K562 (cell line): Measurements from ENCODE around the gene USP16. TPM values are rescaled to one million over a fixed set of nuclear protein-coding genes. Genes with fewer than 3 reads are reported as not detected.

Experiments
- ARID1B ChIP-seq: fragments of 450-650 bp; IDR thresholded peaks from 2 replicates; pipeline ENCODE4 v1.6.1; 2016; ENCODE audit warnings: antibody characterized with exemption, mild to moderate bottlenecking, inconsistent platforms
- BHLHE40 ChIP-seq: IDR thresholded peaks from 2 replicates; pipeline ENCODE4 v1.6.1; 2011; ENCODE audit warnings: low read length, improper control_type of control experiment
- CHD1 ChIP-seq: fragments of 200-600 bp; sonication (generic); IDR thresholded peaks from one replicate; pipeline ENCODE4 v1.6.1; 2012; ENCODE audit warnings: mild to moderate bottlenecking, moderate library complexity, low read length, inconsistent platforms
- FOXK2 ChIP-seq, 2 experiments: fragments of 450-650 bp; IDR thresholded peaks in 1 of 2; conservative IDR thresholded peaks in 1 of 2; 2 replicates each; pipeline ENCODE4 v1.6.1; 2016; ENCODE audit warnings: low read depth in 2 of 2, mild to moderate bottlenecking in 1 of 2
- HDAC2 ChIP-seq: fragments of 450-650 bp; IDR thresholded peaks from 2 replicates; pipeline ENCODE4 v1.6.1; 2016; ENCODE audit warnings: mild to moderate bottlenecking
- JUN ChIP-seq, 2 experiments: sonication (generic) in 1 of 2; formaldehyde crosslinking in 1 of 2; IDR thresholded peaks; 2 replicates each; pipeline versions ENCODE4 v1.6.1 to v1.8.0; 2012 to 2022; ENCODE audit warnings: borderline replicate concordance in 2 of 2, mild to moderate bottlenecking in 2 of 2, improper control_type of control experiment in 1 of 2, low read depth in 1 of 2, low read length in 1 of 2, missing genetic modification reagents in 1 of 2
- MAFG ChIP-seq: fragments of 450-650 bp; conservative IDR thresholded peaks from 2 replicates; pipeline ENCODE4 v1.6.1; 2016; ENCODE audit warnings: missing genetic modification characterization, missing compliant biosample characterization
- MCM3 ChIP-seq: fragments of 450-650 bp; IDR thresholded peaks from 2 replicates; pipeline ENCODE4 v1.6.1; 2016
- MXI1 ChIP-seq: IDR thresholded peaks from 2 replicates; pipeline ENCODE4 v1.6.1; 2011; ENCODE audit warnings: low read depth, mild to moderate bottlenecking, improper control_type of control experiment, low read length
- POLR2B ChIP-seq: fragments of 450-650 bp; IDR thresholded peaks from 2 replicates; pipeline ENCODE4 v1.6.1; 2018; ENCODE audit warnings: low read depth; ENCODE audit not compliant: partially characterized antibody
- POLR3G ChIP-seq: IDR thresholded peaks from 2 replicates; pipeline ENCODE4 v1.6.1; 2011; ENCODE audit not compliant: insufficient read length, insufficient replicate concordance; ENCODE audit errors: extremely low read depth
- PURB ChIP-seq: sonication (generic); formaldehyde crosslinking; IDR thresholded peaks from 2 replicates; pipeline ENCODE4 v1.9.0; 2021; ENCODE audit warnings: low read depth, mild to moderate bottlenecking, missing genetic modification reagents
- RAD51 ChIP-seq: fragments of 450-650 bp; IDR thresholded peaks from 2 replicates; pipeline ENCODE4 v1.7.1; 2016; ENCODE audit warnings: low read depth, mild to moderate bottlenecking, borderline replicate concordance
- RHOXF2B ChIP-seq: fragments of 250-450 bp; sonication (Bioruptor Pico); conservative IDR thresholded peaks from 2 replicates; pipeline ENCODE4 v1.5.1; 2021
- SIN3A ChIP-seq, 2 experiments: fragments of 150-350 bp in 1 of 2; IDR thresholded peaks; 2 replicates each; pipeline ENCODE4 v1.6.1; 2011 to 2016; ENCODE audit warnings: borderline replicate concordance in 2 of 2, low read depth in 2 of 2, low read length in 2 of 2, mild to moderate bottlenecking in 2 of 2, moderate library complexity in 2 of 2; ENCODE audit not compliant: control insufficient read depth in 1 of 2
- TAF15 ChIP-seq: fragments of 200-400 bp; formaldehyde crosslinking; IDR thresholded peaks from 2 replicates; pipeline ENCODE4 v1.6.1; 2017; ENCODE audit warnings: mild to moderate bottlenecking, low read depth, low read length, moderate library complexity
- ZFP36 ChIP-seq: fragments of 150-350 bp; IDR thresholded peaks from 2 replicates; pipeline ENCODE4 v1.6.1; 2018; ENCODE audit warnings: low read length, low read depth; ENCODE audit not compliant: partially characterized antibody
- ZNF57 ChIP-seq: fragments of 450-650 bp; formaldehyde crosslinking; IDR thresholded peaks from 2 replicates; pipeline ENCODE4 v1.4.0; 2020; ENCODE audit warnings: mild to moderate bottlenecking, moderate library complexity
- ZNF695 ChIP-seq: fragments of 450-650 bp; formaldehyde crosslinking; IDR thresholded peaks from 2 replicates; pipeline ENCODE4 v1.4.0; 2020; ENCODE audit warnings: mild to moderate bottlenecking, moderate library complexity
- ZNF79 ChIP-seq: fragments of 250-450 bp; sonication (Bioruptor Pico); IDR thresholded peaks from 2 replicates; pipeline ENCODE4 v1.4.0; 2020; ENCODE audit warnings: low read depth, mild to moderate bottlenecking, moderate library complexity
- polyA plus RNA-seq, 8 experiments: library from polyadenylated mRNA; depleted of rRNA in 4 of 8; stranded (reverse) in 5 of 8; unstranded in 3 of 8; fragments of >200 nt; fragmentation: Nextera tagmentation in 2 of 8; fragmentation: Illumina TruSeq in 1 of 8; extraction: Ambion mirVana in 2 of 8; extraction: Trizol in 1 of 8; gene quantifications; 2 replicates each; pipeline versions ENCODE4 v1.2.1 to v1.2.3, GENCODE V29; 2011 to 2014; ENCODE audit warnings: inconsistent platforms in 1 of 8, missing spikeins in 1 of 8
- total RNA-seq, 7 experiments: library from RNA; depleted of rRNA in 6 of 7; stranded (reverse); fragments of >200 nt in 6 of 7; fragmentation: Illumina TruSeq in 2 of 7; extraction: Trizol in 2 of 7; gene quantifications; 2 replicates each; pipeline versions ENCODE4 v1.2.1 to v1.2.3, GENCODE V29; 2011 to 2021; ENCODE audit warnings: low replicate concordance in 1 of 7
- TF ChIP-seq, protein P1 (sequence below): sonication (generic); formaldehyde crosslinking; IDR thresholded peaks from 2 replicates; pipeline ENCODE4 v1.8.0; 2023; ENCODE audit warnings: missing genetic modification reagents, mild to moderate bottlenecking, borderline replicate concordance
- TF ChIP-seq, protein P2 (sequence below): fragments of 450-650 bp; IDR thresholded peaks from 2 replicates; pipeline ENCODE4 v1.6.1; 2016; ENCODE audit warnings: antibody characterized with exemption

USP16 gene
- total and polyA plus RNA-seq, 9 of the 15 experiments (the other 6 are each of a cell fraction or from before 2014, with no cell fraction given): 38.4 to 90.9 (median 62.8) TPM

DNA sequence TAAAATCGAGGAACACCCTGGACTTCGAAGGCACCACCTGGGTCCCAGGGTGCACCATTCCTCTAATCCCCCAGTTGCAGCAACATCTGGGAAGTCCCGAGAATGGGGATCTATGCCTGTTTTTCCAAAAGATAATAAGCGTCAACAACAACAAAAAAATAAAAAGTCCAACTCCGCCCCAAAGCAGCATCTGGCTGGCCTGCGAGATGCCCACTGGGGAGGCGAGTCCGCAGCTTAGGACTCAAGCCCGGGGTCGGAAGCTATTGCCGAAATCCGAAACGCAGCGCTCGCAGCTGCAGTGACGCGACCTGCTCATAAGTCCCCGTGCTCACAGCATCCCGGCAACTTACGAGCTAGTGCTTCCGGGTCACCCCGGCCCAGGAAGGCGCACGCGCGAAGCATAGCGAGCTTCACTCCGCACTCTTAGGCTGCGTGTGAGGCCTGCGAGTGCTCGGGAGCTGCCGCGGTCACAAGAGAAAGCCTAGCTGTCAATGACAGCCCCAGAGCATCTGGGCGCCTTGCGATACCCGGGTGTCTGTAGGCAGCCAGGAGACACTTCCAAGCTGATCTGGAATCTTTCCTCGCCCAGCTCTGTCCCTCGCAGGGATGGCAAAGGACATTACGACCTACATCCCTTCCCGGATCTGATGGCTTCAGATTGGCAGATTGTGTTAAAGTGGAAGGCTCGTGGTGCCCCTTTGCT lies 21.9 kb upstream of the USP16 start (continued):
- TF ChIP-seq CHD1 (peak; percentile 20), JUN (IDR thresholded peaks at IDR 0.05; ENCODE audit: borderline replicate concordance, low read depth, low read length) (peak; percentile 70; the same call in 1 of the 2 replicates), JUN (CRISPR knock-in tag; IDR thresholded peaks at IDR 0.05; ENCODE audit: borderline replicate concordance) (no peak), MXI1 (0 out of 2 replicates have a peak, but pooled peaks have one; percentile 34), MCM3 (no peak), ZFP36 (no peak), SIN3A (IDR thresholded peaks at IDR 0.05; ENCODE audit: borderline replicate concordance in 2 of 2, control insufficient read depth in 1 of 2, low read depth in 2 of 2, low read length in 2 of 2) (peak; percentile 66 to 83; a peak in 3 of 4 replicates), RAD51 (no peak; the same call in 1 of the 2 replicates), POLR3G (no peak), POLR2B (peak; percentile 98), ZNF57 (CRISPR knock-in tag) (0 out of 2 replicates have a peak, but pooled peaks have one; percentile 3), BHLHE40 (peak; percentile 88), ZNF79 (CRISPR knock-in tag) (no peak), FOXK2 (conservative IDR thresholded peaks at IDR 0.05 in 1 of 2, IDR thresholded peaks at IDR 0.05 in 1 of 2; ENCODE audit: low read depth in 2 of 2) (peak; percentile 89 to 92), ARID1B (peak; percentile 46; the same call in 1 of the 2 replicates), TAF15 (no peak), MAFG (tag) (no peak), ZNF695 (CRISPR knock-in tag) (no peak), PURB (CRISPR knock-in tag) (no peak), HDAC2 (peak; percentile 91), RHOXF2B (CRISPR knock-in tag) (no peak)
- TF ChIP-seq, protein P1, sequence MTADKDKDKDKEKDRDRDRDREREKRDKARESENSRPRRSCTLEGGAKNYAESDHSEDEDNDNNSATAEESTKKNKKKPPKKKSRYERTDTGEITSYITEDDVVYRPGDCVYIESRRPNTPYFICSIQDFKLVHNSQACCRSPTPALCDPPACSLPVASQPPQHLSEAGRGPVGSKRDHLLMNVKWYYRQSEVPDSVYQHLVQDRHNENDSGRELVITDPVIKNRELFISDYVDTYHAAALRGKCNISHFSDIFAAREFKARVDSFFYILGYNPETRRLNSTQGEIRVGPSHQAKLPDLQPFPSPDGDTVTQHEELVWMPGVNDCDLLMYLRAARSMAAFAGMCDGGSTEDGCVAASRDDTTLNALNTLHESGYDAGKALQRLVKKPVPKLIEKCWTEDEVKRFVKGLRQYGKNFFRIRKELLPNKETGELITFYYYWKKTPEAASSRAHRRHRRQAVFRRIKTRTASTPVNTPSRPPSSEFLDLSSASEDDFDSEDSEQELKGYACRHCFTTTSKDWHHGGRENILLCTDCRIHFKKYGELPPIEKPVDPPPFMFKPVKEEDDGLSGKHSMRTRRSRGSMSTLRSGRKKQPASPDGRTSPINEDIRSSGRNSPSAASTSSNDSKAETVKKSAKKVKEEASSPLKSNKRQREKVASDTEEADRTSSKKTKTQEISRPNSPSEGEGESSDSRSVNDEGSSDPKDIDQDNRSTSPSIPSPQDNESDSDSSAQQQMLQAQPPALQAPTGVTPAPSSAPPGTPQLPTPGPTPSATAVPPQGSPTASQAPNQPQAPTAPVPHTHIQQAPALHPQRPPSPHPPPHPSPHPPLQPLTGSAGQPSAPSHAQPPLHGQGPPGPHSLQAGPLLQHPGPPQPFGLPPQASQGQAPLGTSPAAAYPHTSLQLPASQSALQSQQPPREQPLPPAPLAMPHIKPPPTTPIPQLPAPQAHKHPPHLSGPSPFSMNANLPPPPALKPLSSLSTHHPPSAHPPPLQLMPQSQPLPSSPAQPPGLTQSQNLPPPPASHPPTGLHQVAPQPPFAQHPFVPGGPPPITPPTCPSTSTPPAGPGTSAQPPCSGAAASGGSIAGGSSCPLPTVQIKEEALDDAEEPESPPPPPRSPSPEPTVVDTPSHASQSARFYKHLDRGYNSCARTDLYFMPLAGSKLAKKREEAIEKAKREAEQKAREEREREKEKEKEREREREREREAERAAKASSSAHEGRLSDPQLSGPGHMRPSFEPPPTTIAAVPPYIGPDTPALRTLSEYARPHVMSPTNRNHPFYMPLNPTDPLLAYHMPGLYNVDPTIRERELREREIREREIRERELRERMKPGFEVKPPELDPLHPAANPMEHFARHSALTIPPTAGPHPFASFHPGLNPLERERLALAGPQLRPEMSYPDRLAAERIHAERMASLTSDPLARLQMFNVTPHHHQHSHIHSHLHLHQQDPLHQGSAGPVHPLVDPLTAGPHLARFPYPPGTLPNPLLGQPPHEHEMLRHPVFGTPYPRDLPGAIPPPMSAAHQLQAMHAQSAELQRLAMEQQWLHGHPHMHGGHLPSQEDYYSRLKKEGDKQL (CRISPR knock-in tag): no peak
- TF ChIP-seq, protein P2, sequence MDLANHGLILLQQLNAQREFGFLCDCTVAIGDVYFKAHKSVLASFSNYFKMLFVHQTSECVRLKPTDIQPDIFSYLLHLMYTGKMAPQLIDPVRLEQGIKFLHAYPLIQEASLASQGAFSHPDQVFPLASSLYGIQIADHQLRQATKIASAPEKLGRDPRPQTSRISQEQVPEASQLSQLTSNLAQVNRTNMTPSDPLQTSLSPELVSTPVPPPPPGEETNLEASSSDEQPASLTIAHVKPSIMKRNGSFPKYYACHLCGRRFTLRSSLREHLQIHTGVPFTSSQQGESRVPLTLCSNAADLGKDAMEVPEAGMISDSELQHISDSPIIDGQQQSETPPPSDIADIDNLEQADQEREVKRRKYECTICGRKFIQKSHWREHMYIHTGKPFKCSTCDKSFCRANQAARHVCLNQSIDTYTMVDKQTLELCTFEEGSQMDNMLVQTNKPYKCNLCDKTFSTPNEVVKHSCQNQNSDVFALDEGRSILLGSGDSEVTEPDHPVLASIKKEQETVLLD: peak; percentile 80
